NCI-H146 treated with DMSO at 0.1 percent for 48 hours (cell line): Measurements from ENCODE around the gene CDADC1.

Experiments used
- DNase-seq: peaks from one replicate; lab custom pipeline; 2025; ENCODE audit not compliant: unreplicated experiment; lab: John Stamatoyannopoulos, UW

CDADC1 gene

DNA sequence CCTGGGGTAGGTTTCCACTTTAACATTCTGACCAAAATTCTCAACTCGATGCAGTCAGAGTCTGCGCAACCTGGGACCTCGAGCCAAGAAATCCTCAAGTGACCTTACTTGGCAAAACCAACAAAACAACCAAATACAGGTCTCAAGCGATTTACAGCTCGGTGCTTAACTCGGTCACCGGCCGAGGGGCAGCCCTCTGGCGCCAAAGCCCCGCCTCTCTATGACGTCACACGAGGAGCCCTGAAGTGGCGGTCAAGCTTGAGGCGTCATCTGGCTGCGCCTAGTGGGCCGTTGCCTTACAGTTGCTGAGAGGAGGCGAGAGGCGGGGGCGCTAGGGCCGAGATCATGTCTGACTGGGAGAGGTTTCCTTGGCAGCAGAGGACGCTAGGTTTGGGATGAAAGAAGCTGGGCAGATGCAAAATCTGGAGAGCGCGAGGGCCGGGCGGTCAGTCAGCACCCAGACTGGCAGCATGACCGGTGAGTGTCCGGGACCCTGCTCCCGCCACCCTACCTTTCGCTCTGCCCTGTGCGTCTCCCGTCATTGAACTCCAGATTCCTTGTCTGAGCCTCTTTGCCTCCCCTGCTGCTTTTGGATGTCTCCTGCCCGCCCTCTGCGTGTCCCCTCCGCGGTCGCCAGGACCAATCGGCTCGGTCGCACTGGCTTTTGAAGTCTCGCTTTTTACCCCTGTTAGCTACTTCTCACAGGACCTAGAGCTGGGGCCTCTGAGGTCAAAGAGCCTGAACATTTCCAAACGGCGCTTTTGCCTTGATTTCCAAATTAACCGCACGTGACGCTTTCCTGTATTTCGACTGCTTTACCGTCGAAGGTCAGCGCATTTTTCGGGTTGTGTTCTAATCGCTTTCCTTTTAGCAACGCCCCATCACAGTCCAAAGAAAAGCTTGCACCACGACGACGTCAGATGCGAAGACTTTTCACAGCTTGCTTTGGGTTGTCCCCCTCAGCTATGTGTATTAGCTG is at the start of gene CDADC1:
Gene CDADC1 (plus strand): TSS at position 283 of the 979 bp plus-strand sequence. CDS start 113 bp downstream, at position 396.
- peak; percentile 85 for DNase-seq

DNA sequence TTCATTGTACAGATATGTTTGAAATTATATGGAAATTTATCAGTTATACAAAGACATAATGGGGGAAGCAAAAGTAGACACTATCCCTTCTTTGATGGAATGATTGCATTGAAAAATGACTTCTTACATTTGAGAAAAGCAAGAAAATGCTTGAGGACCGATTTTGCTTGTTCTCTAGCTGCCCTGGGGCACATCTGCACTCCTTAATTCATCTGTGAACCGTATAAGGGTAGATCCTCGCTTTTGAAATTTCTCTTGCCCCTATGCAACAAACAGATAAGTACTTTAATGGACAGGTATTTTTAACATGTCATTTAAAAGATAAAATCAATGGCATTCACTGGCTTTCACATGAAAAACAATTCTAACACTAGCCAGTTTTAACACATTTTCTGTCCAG is 41.1 kb upstream of the CDADC1 start:
- DNase-seq = no peak

GRCh38 chr13:49208619-49209018 is 39.1 kb upstream of the CDADC1 start:
- no peak for DNase-seq

- DNase-seq = no peak
Measured at GRCh38 chr13:49210114-49210513, 37.6 kb upstream of the CDADC1 start.

- DNase-seq = no peak
Measured at GRCh38 chr13:49210669-49211068, 37.1 kb upstream of the CDADC1 start.

GRCh38 chr13:49213539-49213938 is 34.2 kb upstream of the CDADC1 start:
- DNase-seq = no peak

DNA sequence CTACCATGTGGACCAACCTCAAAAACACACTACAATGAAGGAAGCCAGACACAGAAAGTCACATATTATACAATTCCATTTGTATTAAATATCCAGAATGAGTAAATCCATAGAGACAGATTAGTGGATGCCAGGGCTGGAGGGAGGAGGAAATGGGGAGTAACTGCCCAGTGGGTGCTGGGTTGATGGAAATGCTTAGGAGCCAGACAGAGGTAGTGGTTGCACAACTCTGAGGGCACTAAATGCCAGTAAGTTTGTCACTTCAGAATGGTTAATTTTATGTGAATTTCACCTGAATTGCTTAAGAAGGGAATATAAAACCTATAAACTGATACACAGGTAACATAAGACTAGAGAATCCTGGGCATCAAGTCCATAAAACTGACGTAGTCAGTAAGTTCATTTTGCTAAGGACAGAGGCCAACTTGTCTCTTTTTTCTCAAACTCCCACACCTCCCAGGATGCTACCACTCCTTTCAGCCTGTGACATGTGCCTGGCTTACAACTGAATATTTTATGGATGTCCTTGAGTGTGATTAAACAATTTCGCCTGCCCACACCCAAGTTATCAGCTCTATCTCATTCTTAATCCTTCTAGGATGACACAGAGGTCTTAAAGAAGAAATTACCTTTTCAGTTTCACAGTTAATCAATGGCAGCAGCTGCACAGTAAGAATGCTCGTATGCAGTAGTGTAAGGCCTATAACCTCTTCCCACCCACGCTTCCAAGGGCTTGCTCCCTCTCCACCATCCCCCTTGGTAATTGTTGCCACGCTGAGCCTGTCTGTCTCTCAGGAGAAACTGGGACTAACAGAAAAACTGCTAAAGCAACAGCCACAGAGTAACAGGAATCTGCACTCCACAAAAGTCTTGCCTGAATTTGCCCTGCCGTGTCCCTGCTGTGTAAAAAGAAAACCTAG is 33.5 kb upstream of the CDADC1 start:
- no peak for DNase-seq

- DNase-seq = no peak
Measured at GRCh38 chr13:49214917-49215376, 32.8 kb upstream of the CDADC1 start.

DNA sequence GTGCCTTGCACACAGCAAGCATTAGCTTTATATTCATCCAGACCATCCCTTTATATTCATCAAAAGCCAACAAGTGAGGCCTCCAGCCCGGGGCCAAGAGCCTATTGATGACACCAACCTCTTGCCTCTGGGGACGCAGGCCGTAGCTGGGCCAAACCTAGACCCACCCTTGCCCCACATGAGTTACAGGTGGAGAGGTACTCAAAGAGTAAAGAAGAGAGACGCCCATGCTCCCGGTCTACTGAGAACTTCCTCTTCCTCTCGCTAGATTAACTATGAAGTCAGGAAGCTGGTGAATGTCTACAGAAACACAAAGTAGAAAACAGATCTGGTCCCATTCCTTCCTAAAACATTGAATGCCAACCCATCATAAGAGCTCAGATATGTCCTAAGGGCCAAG is 31.4 kb upstream of the CDADC1 start:
- DNase-seq = no peak

DNA sequence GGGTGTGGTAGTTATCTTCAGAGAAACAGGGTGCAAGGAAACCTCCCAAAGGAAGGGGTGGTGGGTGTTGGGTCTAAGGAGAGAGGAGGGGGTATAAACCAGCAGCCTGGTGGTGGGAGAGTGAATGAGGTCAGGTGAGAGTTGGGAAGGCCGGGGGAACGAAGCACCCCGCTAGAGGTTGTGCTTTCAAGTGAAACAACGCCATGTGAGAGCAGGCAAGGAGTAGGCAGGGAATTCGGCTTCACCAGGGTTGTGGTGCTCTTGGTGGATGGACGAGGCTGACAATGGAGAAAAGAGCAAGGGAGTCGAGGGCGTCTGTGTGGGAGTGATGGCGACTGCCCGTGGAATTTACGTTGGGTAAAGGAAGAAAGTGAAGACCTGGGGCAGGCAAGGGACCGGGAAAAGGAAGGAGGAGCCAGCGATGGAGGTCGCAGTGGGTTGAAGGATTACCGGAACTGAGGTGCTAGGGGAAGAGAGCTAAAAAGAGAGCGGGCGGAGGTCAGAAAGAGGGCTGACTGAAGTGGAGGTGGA is 29.7 kb upstream of the CDADC1 start:
- DNase-seq = no peak

- no peak for DNase-seq
Measured at GRCh38 chr13:49218493-49219051, 29.2 kb upstream of the CDADC1 start.

GRCh38 chr13:49219647-49220035 is 28.1 kb upstream of the CDADC1 start:
- no peak for DNase-seq

DNA sequence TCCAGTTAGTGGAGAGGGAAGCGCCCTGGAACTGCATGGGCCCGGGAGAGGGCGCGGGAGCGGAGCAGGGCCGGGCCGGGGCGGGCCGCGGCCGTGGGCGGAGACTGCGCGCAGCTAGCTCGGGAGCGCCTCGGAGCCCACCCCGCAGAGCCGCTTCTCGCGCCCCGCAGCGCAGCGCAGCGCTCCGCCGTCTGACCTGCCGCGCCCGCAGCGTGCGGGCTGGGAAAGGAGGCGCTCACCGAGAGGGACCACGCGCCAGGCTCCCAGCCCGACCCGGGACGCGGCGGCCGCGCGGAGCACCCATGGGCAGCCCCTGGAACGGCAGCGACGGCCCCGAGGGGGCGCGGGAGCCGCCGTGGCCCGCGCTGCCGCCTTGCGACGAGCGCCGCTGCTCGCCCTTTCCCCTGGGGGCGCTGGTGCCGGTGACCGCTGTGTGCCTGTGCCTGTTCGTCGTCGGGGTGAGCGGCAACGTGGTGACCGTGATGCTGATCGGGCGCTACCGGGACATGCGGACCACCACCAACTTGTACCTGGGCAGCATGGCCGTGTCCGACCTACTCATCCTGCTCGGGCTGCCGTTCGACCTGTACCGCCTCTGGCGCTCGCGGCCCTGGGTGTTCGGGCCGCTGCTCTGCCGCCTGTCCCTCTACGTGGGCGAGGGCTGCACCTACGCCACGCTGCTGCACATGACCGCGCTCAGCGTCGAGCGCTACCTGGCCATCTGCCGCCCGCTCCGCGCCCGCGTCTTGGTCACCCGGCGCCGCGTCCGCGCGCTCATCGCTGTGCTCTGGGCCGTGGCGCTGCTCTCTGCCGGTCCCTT is 27.5 kb upstream of the CDADC1 start, which contains the start of gene MLNR:
Gene MLNR (plus strand): TSS at position 303 of the 820 bp plus-strand sequence. CDS start 0 bp downstream, at position 303.
- peak; percentile 13 for DNase-seq

DNA sequence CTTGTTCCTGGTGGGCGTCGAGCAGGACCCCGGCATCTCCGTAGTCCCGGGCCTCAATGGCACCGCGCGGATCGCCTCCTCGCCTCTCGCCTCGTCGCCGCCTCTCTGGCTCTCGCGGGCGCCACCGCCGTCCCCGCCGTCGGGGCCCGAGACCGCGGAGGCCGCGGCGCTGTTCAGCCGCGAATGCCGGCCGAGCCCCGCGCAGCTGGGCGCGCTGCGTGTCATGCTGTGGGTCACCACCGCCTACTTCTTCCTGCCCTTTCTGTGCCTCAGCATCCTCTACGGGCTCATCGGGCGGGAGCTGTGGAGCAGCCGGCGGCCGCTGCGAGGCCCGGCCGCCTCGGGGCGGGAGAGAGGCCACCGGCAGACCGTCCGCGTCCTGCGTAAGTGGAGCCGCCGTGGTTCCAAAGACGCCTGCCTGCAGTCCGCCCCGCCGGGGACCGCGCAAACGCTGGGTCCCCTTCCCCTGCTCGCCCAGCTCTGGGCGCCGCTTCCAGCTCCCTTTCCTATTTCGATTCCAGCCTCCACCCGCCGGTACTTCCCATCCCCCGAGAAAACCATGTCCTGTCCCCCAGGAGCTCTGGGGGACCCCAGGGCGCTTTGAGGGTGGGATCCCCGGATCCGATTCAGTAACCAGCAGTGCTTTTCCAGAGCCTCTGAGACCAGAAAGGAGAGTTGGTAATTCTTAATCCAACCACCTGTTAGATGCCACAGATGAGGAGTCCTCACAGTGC is 26.7 kb upstream of the CDADC1 start:
- DNase-seq = no peak

- no peak for DNase-seq
Measured at GRCh38 chr13:49221590-49221965, 26.1 kb upstream of the CDADC1 start.

- no peak for DNase-seq
Measured at GRCh38 chr13:49225223-49226042, 22.3 kb upstream of the CDADC1 start.

- no peak for DNase-seq
Measured at GRCh38 chr13:49226613-49227012, 21.1 kb upstream of the CDADC1 start.

DNA sequence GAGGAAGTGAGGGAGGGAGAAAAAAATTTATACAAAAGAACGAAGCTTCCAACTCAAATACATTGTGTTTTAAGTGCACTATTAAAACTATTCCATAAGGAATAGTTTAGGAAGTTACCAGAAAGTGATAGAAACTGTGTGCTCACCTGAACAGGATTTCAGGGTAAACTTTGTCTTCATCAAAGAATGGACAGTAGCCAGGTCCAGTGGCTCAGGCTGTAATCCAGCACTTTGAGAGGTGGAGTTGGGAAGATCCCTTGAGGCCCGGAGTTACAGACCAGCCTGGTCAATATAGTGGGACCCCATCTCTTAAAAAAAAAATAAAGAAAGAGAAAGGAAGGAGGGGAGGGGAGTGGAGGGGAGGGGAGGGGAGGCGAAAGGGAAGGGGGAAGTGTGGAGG is 13.0 kb upstream of the CDADC1 start:
- no peak for DNase-seq
